HG03139 (cell line): ENCODE results near the gene PRKCE.
"Not testable (repeated sequence)": the region's sequence is repeated elsewhere in the genome, so short reads cannot be mapped to it uniquely, and the experiment has no call there.

Experiments used
- ATAC-seq: cut with Tn5 transposase; IDR thresholded peaks from one replicate; pipeline ENCODE4 v1.9.1; 2021; ENCODE audit not compliant: unreplicated experiment

The PRKCE gene

DNA sequence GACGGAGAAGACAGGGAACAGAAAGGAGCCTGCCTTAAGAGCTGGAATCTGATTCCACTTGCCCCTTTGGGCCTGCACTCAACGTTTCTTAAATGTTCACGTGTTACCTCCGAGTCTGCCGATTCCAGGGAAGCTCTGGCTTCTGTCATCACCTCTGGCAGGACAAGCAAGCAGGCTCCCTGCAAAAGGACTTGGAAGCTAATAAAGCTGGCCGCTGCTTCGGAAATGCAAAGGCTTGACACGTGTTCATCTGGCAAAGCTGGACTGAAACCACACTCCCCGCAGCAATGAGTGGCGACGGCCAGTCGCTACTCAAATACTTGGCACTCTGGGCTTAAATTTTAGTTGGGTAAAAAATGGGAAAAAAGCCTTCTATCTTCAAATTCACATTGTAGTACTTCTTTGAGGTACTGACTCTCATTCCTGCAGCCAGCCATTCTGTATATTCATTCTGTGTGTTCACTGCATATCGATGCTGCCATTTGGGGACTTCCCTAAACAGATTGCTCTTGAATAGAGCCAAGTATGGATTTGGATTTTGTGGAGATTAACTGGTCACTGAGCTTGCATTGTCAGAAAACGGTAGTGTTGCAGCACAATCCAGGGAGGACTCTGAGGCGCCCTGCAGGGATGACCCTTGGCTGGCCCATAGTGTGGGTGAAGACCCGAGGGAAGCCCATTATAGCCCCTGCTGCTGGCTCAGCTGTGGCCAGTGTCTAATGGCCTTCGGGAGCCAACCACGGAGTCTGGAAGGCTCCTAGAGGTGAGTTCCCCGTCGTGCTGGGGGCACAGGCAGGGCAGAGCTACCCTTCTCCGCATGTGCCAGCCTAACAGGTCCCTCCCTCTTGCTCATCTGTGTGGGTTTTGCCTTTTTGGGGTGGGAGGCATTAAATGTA lies 231.5 kb downstream of the PRKCE start:
- ATAC-seq = no peak

DNA sequence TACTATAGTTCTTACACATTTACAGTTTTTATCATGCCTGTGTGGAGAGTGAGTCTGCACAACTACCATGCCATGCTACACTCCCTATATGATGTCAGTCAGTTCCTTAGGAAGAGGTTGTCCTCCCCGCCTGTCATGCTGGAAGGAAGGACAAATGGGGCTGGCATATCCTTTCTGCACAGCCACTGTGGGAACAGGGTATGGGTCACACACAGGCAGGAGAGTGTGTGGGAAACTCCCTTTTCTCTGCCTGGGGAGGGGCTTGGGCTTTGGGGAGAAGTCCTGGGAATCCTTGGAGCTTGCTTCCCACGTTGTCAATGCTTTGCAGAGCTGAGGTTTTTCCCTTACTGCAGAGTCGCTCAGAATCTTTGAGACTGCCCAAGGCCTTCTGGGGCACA lies 232.1 kb downstream of the PRKCE start:
- no peak for ATAC-seq

GRCh38 chr2:45884126-45884525 lies 232.7 kb downstream of the PRKCE start:
- ATAC-seq = no peak

GRCh38 chr2:45885171-45885621 lies 233.7 kb downstream of the PRKCE start:
- no peak for ATAC-seq

- ATAC-seq = no peak
These were observed 234.7 kb downstream of the PRKCE start for GRCh38 chr2:45886171-45886663.

- no peak for ATAC-seq
These were observed 236.7 kb downstream of the PRKCE start for GRCh38 chr2:45888167-45888566.

DNA sequence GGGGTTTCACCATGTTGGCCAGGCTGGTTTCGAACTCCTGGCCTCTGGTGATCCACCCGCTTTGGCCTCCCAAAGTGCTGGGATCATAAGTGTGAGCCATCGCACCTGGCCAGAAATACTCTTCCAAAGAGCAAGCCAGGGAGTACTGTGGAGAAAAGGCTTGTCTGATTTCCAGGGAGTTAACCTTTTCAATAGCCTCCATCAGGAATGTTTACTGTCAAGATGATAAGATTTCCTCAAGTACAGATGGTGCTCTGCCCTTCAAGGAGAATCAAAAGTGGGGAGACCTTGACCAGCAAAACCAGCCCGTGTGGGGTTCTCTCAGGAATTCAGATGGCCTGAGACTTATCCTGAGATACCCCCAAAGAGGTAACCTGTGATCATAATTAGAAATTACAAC lies 237.2 kb downstream of the PRKCE start:
- no peak for ATAC-seq

- peak; percentile 85 for ATAC-seq
These were observed 237.6 kb downstream of the PRKCE start for GRCh38 chr2:45889053-45889452.

GRCh38 chr2:45889620-45890370 lies 238.3 kb downstream of the PRKCE start:
- ATAC-seq = no peak

DNA sequence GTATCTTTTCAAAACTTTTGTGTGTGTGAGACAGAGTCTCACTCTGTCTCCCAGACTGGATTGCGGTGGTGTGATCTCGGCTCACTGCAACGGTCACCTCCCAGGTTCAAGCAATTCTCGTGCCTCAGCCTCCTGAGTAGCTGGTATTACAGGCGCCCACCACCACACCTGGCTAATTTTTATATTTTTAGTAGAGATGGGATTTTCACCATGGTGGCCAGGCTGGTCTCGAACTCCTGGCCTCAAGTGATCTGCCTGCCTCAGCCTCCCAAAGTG lies 238.8 kb downstream of the PRKCE start:
- ATAC-seq = not testable (repeated sequence)

GRCh38 chr2:45890819-45891218 lies 239.3 kb downstream of the PRKCE start:
- ATAC-seq = no peak

GRCh38 chr2:45891719-45892424 lies 240.4 kb downstream of the PRKCE start:
- no peak for ATAC-seq

- no peak for ATAC-seq
These were observed 240.9 kb downstream of the PRKCE start for GRCh38 chr2:45892425-45892745.

DNA sequence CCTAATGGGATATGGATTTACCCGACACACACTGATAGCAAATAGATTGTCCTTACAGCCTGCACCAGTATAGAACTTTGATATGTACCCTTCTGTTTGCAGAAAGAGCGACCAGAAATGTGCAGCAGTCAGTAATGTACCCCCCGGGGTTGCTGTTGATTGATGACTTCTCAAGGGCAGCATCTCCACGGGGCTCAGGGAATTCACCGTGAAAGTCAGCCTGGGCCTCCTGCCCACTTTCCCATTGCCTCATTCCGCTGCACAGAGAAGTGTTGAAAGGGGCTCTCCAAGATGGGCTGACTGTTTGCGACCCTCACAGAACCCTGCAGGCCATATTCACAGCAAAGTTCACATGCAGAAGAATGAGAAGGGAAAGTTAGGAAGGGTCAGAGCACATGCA lies 241.3 kb downstream of the PRKCE start:
- ATAC-seq = no peak

GRCh38 chr2:45894211-45894610 lies 242.7 kb downstream of the PRKCE start:
- ATAC-seq = no peak

DNA sequence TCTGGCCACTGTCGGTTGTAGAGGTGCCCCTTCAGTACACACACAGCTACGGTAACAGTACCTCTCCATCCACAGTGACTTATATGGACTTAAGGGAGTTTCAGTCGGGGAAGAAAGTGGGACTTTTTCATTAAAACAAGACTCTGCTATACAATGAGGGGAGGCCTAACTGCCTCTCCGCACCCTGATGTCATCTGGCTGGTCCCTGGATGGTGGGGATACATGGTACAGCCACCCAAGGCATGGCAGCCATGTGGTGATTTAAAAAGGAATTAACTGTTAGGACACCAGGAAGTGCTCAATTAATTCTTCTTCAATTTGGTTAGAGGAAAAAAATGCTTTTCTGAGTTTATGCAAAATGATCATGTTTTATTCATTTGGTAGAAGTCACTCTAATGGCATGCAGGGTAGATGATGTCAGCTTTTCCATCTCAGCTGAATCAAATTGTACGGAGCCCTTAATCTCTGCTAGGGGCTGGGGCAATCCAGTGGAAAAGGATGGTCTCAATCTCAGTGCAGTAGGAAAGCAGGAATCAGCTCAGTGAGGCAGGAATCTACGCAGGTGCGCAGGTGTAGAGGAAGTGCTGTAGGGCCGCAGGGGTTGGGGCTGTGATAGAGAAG lies 243.9 kb downstream of the PRKCE start:
- ATAC-seq = no peak

DNA sequence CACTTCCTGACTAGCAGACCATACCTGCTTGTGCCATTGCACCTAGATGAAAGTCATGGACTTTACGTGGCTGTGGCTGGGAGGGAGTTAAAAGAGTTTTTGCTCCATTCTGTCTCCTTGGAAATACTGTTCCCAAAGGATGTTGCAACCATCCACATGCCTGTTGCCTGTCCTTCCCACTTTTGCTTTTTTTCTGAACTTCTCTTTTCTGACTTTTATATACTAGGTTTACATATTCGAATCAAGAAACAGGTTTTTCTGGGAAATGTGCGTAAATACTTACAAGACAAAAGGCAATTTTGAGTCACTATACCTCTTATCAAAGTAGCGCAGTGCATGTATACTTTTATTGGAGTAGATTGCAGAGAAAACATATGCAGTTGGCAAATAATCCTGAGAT lies 244.8 kb downstream of the PRKCE start:
- no peak for ATAC-seq

GRCh38 chr2:45897842-45898241 lies 246.4 kb downstream of the PRKCE start:
- ATAC-seq = no peak

- no peak for ATAC-seq
These were observed 247.3 kb downstream of the PRKCE start for GRCh38 chr2:45898819-45899218.

- no peak for ATAC-seq
These were observed 248.5 kb downstream of the PRKCE start for GRCh38 chr2:45899926-45900325.

DNA sequence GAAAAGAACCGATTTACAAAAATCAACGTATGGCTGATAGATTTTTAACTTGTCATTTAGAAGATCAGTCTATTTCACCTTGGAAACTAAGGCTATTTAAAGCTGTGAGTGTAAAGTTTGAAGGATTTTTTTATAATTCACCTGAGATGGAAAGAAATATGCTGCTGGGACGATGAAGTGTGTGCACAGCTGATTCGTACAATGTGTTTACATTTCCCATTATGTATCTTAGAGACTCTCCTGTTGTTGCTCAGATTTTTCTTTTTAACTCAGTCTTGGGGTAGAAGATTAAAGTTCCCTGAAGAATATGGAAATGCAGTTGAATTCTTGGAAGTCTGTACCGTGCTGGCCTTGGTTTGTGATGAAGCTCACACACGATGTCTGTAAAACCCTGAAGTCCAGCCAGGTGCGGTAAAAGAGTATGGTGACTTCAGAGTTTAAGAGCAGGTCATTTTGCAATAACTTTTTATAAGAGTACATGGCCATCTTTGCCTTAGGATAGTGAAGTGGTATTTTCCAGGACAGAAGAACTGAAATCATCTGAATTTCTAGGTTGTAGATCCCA lies 250.1 kb downstream of the PRKCE start:
- ATAC-seq = no peak
